HAP-1 (cell line): Measurements from ENCODE around the gene PXK.

Experiments
- DNase-seq, 2 experiments: peaks; one replicate each; pipeline ENCODE4 v3.0.0-alpha.2; 2016 to 2020; ENCODE audit warnings: low spot score in 2 of 2
- H3K27me3 ChIP-seq: fragments of 250-450 bp; sonication (Bioruptor Pico); 2 replicates; pipeline ENCODE4 v1.5.1; 2020; ENCODE audit warnings: low read depth, mild to moderate bottlenecking, moderate library complexity
- H3K36me3 ChIP-seq: fragments of 250-450 bp; sonication (Bioruptor Pico); replicated peaks from 2 replicates; pipeline ENCODE4 v1.5.1; 2020; ENCODE audit warnings: mild to moderate bottlenecking
- H3K4me1 ChIP-seq: fragments of 250-450 bp; sonication (Bioruptor Pico); 2 replicates; pipeline ENCODE4 v1.5.1; 2020; ENCODE audit warnings: mild to moderate bottlenecking
- H3K4me3 ChIP-seq: fragments of 250-450 bp; sonication (Bioruptor Pico); 2 replicates; pipeline ENCODE4 v1.5.1; 2020; ENCODE audit warnings: mild to moderate bottlenecking, moderate library complexity
- H3K9me3 ChIP-seq: fragments of 250-450 bp; sonication (Bioruptor Pico); 2 replicates; pipeline ENCODE4 v1.5.1; 2020; ENCODE audit warnings: mild to moderate bottlenecking, moderate library complexity
- in situ Hi-C: fragments of 300-500 bp; cut with MboI; formaldehyde crosslinking; loops from 3 replicates; pipeline ENCODE4 v1.14.3; 2020; ENCODE audit warnings: low sequenced_read_pairs, inconsistent platforms, mixed read lengths

The PXK gene

DNA sequence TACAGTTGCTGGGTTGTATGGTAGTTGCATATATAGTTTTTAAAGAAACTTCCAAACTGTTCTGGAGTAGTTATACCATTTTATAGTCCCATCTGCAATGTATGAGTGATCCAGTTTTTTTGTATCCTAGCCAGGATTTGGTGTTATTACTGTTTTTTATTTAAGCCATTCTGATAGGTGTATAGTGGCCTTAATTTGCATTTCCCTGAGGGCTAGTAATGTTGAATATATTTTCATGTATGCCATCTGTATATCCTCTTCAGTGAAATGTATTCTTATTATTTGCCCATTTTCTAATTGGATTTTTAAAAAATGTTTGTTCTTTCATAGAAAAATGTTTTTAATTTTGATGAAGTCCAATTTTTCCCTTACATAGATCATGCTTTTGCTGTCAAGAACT lies 29.2 kb downstream of the PXK start:
- Histone ChIP-seq H3K4me3 (no peak overlapping the region), H3K27me3 (no peaks in the 10 kb centered on the region), H3K36me3 (no peaks in the 10 kb centered on the region), H3K4me1 (peaks cover 3% of the 10 kb centered on the region), H3K9me3 (no peaks in the 10 kb centered on the region)
- in situ Hi-C loops: no loop called here
- DNase-seq: no peak

DNA sequence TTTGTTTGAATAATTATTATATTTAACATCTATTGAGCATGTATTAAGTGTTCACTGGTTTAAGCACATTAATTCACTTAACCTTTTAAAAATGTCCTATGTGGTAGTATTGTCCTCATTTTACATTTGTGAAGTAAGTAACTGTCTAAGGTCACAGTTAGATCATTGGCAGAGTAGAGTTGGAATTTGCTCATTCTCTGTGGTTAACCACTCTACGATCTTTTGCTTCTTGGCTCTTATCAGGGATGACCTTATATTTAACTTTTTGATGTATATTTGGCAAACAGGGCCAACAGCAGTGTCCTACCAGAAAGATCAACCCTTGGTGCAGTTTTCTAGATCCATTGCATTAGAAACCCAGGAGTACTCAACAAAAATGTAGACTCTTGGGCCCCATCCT lies 34.0 kb downstream of the PXK start:
- no peak for DNase-seq
- Histone ChIP-seq H3K27me3 (no peaks in the 10 kb centered on the region), H3K9me3 (no peaks in the 10 kb centered on the region), H3K36me3 (no peaks in the 10 kb centered on the region), H3K4me3 (no peak overlapping the region), H3K4me1 (peaks cover 12% of the 10 kb centered on the region)
- in situ Hi-C loops: no loop called here

DNA sequence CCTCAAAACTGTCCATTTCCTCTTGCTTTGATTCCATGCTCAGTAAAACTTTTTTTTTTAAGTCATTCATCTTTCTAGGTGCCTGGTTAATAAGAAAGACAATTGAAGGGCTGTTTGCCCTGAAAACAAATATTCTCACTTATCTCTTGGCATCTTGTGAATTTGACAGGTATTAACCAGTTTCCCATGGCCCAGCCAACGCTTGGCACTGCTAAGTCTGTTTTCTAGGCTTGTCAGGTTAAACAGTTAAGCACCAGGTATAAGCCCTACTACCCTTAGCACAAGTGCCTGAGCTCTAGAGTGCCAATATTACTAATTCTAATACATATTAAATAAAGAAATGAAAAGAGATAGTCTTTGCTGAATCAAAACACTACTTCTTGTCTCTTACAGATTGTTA lies 36.3 kb downstream of the PXK start:
- no peaks in the 10 kb centered on the region for H3K36me3 ChIP-seq
- in situ Hi-C loops: no loop called here
- H3K9me3 ChIP-seq: no peaks in the 10 kb centered on the region
- peaks cover 15% of the 10 kb centered on the region for H3K4me1 ChIP-seq
- H3K27me3 ChIP-seq: no peaks in the 10 kb centered on the region
- H3K4me3 ChIP-seq: no peak overlapping the region
- DNase-seq: no peak

DNA sequence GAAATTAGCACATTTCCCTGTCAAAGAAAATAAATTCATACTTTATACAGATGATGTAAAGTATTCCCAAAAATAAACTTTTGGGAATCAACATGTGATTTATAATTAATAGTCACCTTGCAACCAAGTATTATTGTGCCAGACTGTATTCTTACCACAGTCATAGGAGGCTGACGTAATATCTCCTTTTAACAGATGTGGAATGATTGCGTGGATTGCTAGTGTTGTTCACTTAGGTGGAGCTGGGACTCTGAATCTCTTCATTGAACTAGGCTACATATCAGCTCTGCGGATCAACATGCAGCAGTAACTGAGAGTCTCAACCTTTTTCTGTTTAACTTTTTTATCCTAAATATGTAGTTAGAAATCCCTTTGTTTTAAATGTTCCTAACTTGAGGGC lies 37.2 kb downstream of the PXK start:
- H3K4me1 ChIP-seq: peaks cover 15% of the 10 kb centered on the region
- no peaks in the 10 kb centered on the region for H3K27me3 ChIP-seq
- no peak for DNase-seq
- H3K9me3 ChIP-seq: no peaks in the 10 kb centered on the region
- H3K36me3 ChIP-seq: no peaks in the 10 kb centered on the region
- no peak overlapping the region for H3K4me3 ChIP-seq
- in situ Hi-C loops: no loop called here

DNA sequence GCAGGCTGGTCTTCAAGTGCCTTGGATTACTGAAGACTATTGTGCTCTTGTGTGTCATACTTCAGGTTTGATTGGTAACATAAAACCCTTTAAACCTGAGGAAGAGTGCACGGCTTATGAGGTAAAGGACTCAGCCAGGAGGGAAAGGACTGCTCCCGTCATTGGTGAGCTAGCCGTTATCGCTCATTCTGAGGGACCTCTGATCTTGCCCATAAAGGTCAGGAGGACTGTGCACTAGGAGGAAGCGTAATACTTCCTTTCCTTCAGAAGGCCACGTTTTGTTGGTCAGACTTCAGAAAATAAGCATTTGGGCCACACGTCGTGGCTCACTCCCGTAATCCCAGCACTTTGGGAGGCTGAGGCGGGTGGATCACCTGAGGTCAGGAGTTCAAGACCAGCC lies 37.7 kb downstream of the PXK start:
- Histone ChIP-seq H3K36me3 (no peaks in the 10 kb centered on the region), H3K27me3 (no peaks in the 10 kb centered on the region), H3K4me3 (no peak overlapping the region), H3K4me1 (peaks cover 16% of the 10 kb centered on the region), H3K9me3 (no peaks in the 10 kb centered on the region)
- in situ Hi-C loops: no loop called here
- DNase-seq: no peak

DNA sequence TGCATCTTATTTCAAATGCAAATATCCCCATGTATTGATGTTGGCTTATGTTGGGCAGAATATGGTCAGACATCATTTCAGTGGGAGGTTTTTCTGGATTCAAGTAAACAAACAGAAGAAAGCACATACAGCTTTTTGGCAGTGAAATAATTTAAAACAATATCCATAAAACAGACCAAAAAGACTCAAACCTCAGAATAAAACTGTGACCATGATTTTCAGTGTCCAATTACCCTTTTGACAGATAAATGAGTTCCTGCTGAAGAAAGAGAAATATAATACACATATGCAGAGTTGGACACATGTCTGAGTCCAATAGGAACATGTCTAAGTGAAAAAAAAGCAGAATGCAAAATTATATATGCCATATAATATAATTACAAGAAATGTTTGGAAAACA lies 39.1 kb downstream of the PXK start:
- Histone ChIP-seq H3K36me3 (no peaks in the 10 kb centered on the region), H3K9me3 (no peaks in the 10 kb centered on the region), H3K4me1 (peaks cover 15% of the 10 kb centered on the region), H3K4me3 (no peak overlapping the region), H3K27me3 (no peaks in the 10 kb centered on the region)
- in situ Hi-C loops: no loop called here
- no peak for DNase-seq

DNA sequence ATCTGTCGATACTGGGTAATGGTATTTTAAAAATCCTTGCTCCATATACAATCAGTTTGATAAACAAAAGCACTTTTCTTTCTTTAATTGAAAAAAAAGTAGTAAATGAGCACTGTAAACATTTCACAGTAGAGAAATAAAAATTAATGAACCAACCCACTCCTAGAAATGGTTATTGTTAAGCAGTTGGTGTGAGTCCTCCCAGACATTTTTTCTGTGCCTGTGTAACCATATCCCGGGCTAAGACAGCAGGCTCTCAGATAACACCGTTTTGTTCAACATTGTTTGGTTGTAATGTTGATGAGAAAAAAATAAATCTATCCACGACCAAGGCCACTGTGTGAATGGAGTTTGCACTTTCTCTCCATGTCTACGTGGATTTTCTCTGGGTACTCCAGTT lies 42.6 kb downstream of the PXK start:
- no peaks in the 10 kb centered on the region for H3K27me3 ChIP-seq
- H3K9me3 ChIP-seq: no peaks in the 10 kb centered on the region
- DNase-seq: no peak
- peaks cover 27% of the 10 kb centered on the region for H3K4me1 ChIP-seq
- H3K4me3 ChIP-seq: no peak overlapping the region
- in situ Hi-C loops: no loop called here
- no peaks in the 10 kb centered on the region for H3K36me3 ChIP-seq

DNA sequence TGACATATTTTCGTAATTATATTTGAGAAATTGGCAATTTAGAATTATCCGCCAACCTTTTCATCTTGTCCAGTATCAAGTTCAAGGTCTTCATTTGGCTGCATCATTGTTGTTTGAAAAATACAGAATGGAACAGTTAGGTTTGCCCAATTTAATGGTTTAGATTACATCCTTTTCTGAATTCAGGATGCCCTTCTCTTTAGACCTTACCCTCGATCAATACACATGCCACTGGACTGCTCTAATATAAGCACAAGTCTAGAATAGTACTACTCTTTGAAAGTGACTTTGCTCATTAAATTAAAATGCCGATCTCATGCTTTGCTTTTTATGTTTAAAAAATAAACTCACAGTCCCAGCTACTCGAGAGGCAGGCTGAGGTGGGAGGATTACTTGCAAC lies 44.5 kb downstream of the PXK start:
- Histone ChIP-seq H3K27me3 (no peaks in the 10 kb centered on the region), H3K4me3 (no peak overlapping the region), H3K4me1 (peaks cover 16% of the 10 kb centered on the region), H3K9me3 (no peaks in the 10 kb centered on the region), H3K36me3 (no peaks in the 10 kb centered on the region)
- in situ Hi-C loops: no loop called here
- no peak for DNase-seq

DNA sequence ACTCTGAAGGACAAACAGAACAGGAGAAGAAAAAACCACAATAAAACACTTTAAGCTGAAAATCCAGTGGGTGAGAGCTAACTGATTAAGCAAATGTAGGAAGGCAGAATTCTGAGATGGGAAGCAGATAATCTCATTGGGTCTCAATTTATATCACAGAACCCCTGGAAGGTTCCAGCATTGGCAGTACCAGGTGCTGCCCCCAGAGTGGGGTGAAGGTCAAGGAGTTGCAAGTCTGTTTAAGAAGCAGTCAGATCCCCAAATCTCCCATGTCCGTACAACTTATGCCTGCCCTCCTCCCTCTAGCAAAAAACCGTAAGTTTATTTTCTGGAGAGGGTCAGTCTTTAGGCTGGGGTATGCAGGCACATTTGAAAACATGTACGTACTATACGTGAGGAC lies 45.1 kb downstream of the PXK start:
- no peaks in the 10 kb centered on the region for H3K36me3 ChIP-seq
- DNase-seq: no peak
- in situ Hi-C loops: no loop called here

DNA sequence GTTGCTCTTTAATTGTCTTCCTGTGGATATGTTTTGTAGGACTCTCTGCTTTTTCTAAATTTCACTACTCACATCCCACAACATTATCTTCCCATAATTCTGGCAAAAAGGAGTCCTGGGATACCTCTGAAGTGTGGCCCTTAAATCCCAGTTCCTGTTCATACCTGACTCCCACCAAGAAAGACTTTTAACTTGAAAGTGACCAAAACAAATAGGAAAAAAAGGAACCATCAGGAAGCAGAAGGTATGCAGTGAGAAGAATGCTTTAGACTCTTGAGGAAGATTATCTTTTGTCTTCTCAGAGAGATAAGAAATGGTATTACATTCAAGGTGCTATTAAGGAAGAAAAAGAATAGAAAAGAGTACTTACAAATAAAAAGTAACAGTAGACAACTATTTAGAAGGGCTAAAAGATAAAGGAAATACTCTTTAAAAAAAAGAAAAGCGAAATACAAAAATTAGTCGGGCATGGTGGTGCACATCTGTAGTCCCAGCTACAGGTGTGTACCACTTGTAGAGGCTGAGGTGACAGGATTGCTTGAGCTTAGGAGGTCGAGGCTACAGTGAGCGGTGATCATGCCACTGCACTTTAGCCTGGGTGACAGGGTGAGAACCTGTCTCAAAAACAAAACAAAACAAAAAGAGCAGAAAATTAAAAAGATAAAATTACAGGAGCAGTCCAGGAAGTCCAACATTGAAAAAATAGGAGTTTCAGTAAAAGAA lies 46.8 kb downstream of the PXK start:
- no peaks in the 10 kb centered on the region for H3K9me3 ChIP-seq
- no peaks in the 10 kb centered on the region for H3K36me3 ChIP-seq
- no peak overlapping the region for H3K4me3 ChIP-seq
- no peaks in the 10 kb centered on the region for H3K27me3 ChIP-seq
- no peak for DNase-seq
- in situ Hi-C loops: no loop called here
- peaks cover 16% of the 10 kb centered on the region for H3K4me1 ChIP-seq

More for the DNA sequence above, 45.1 kb downstream of the PXK start:
- Histone ChIP-seq H3K4me3 (no peak overlapping the region), H3K9me3 (no peaks in the 10 kb centered on the region), H3K4me1 (peaks cover 16% of the 10 kb centered on the region), H3K27me3 (no peaks in the 10 kb centered on the region)

DNA sequence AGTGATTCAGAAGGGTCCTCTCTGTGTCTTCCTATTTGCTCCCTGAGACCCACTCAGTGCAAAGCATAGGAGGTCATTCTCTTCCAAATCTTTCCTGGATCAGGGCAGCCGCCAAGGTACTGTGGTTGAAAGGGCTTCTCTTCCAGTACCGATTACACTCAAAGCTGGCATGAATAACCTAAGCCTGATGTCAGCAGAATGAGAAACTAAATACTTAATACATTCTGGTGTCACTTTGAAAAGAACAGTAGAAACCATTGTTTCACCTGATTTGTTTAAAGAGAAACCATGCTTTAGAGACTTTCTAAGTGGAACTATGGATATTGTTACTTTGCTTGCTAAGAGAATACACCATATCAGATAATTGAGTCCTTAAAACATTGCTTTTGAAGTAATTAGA lies 50.8 kb downstream of the PXK start:
- Histone ChIP-seq H3K4me3 (no peak overlapping the region), H3K27me3 (no peaks in the 10 kb centered on the region), H3K9me3 (no peaks in the 10 kb centered on the region), H3K36me3 (no peaks in the 10 kb centered on the region; the same call in 1 of the 2 replicates), H3K4me1 (peaks cover 13% of the 10 kb centered on the region)
- in situ Hi-C loops: no loop called here
- DNase-seq: no peak

DNA sequence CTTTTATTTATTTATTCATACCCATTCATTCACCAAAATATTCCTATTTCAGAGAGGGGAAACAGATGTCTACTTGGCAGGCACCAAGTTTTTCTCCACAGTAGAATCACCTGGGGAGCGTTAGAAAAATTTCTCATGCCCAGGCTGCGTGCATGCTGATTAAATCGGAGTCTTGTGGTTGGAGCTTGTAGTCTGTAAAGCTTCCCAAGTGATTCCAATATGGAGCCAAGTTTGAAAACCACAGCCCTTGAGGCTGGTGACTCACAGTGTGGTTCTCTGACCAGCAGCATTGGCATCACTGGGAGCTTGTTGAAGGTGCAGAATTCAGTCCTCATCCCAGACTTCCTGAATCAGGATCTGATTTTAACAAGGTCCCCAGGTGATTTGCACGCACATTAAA lies 51.2 kb downstream of the PXK start:
- DNase-seq: no peak
- Histone ChIP-seq H3K9me3 (no peaks in the 10 kb centered on the region), H3K36me3 (no peaks in the 10 kb centered on the region; the same call in 1 of the 2 replicates), H3K27me3 (no peaks in the 10 kb centered on the region), H3K4me1 (peaks cover 13% of the 10 kb centered on the region), H3K4me3 (no peak overlapping the region)
- in situ Hi-C loops: no loop called here

DNA sequence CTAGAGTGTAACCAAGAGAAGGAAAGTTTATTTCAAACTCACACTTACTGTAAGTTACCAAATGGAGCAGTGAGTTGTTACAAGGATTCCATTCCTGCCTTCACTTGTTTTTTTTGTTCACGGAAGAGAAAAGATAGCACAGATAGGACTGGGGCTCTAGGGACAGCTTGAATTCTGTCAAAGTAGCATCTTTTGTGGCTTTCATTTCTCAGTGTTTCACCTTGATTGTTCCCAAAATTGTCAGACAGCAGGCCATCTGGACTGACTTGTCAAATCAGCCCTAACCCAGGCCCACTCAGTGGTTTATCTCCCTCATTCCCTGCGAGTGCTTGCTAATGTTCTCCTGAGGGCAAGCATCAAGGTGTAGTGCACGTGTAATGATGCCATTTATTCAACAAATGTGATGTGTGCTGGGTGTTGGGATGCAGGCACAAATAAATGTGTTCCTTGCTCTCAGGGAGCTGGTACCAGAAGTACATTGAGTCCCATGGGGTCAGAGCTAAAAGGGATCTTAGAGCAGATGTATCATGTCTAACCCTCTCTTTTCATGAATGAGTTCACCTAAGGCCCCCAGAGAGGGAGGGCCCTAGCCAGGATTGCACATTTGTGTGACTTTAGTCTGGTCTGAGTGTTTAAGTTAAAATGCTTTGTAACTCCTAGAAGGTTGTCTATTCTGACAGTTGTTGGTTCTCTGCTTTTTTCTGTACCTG lies 51.8 kb downstream of the PXK start:
- no peak for DNase-seq
- no peaks in the 10 kb centered on the region for H3K9me3 ChIP-seq
- H3K4me3 ChIP-seq: no peak overlapping the region
- in situ Hi-C loops: no loop called here
- peaks cover 7% of the 10 kb centered on the region for H3K4me1 ChIP-seq
- H3K36me3 ChIP-seq: no peaks in the 10 kb centered on the region; the same call in 1 of the 2 replicates
- no peaks in the 10 kb centered on the region for H3K27me3 ChIP-seq

DNA sequence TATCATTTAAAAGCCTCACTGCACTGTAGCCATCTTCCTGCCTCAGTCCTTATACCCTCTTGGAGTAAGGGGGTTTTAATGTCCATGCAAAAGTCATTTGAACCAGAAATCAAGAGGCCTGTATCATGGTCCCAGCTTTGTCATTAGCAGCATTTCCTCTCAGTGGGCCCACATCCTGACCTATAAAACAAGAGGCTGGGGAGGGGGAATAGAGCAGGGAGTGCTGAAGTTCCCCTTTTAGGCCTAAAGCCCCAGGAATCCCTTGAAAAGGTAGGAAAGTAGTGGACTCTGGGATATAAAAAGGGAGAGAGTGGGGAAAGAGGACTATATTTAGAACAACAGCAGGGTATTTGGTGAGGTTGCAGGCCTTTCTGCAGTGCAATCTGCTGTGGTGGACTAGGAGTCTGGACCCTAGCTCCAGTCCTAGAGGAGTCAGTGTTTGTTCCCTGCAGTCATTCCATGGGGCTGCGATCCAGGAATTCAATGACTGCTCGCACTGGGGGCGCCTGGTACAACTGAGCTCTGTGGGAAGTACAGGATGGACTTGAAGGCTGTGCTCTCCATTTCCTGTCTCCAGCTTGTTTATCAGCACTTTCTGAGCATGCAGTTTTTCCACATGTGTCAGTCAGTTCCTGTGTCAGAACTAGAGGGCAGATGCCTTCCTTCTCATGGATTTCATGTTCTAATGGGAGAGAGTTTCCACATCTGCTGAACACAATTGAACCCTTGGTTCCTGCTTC lies 54.1 kb downstream of the PXK start:
- H3K4me1 ChIP-seq: no peaks in the 10 kb centered on the region
- H3K36me3 ChIP-seq: no peaks in the 10 kb centered on the region; the same call in 1 of the 2 replicates

More for the DNA sequence above, 54.1 kb downstream of the PXK start:
- no peaks in the 10 kb centered on the region for H3K9me3 ChIP-seq
- H3K27me3 ChIP-seq: no peaks in the 10 kb centered on the region
- DNase-seq: no peak
- no peak overlapping the region for H3K4me3 ChIP-seq
- in situ Hi-C loops: no loop called here
